GM18873 (cell line): ENCODE measurements around the gene TUBGCP2.

Experiments
- ATAC-seq: cut with Tn5 transposase; IDR thresholded peaks from one replicate; pipeline ENCODE4 v1.9.1; 2021; ENCODE audit warnings: mild to moderate bottlenecking, moderate library complexity, moderate number of reproducible peaks; ENCODE audit not compliant: unreplicated experiment, low FRiP score

The TUBGCP2 gene

GRCh38 chr10:133308421-133309099 lies at the start of gene TUBGCP2, which contains the start of gene ZNF511:
TSS of gene TUBGCP2 (minus strand) at chr10:133308872. CDS start at chr10:133302941, 5,931 bp downstream.
TSS of gene ZNF511 (plus strand) at chr10:133308914. CDS start at chr10:133308944, 30 bp downstream.
- peak; percentile 69 for ATAC-seq

- peak; percentile 50 for ATAC-seq
These were observed 48.9 kb upstream of the TUBGCP2 start, which contains the start of gene FUOM for GRCh38 chr10:133357285-133358161. TSS of gene FUOM (minus strand) at chr10:133358019. CDS start at chr10:133358007, 12 bp downstream.

DNA sequence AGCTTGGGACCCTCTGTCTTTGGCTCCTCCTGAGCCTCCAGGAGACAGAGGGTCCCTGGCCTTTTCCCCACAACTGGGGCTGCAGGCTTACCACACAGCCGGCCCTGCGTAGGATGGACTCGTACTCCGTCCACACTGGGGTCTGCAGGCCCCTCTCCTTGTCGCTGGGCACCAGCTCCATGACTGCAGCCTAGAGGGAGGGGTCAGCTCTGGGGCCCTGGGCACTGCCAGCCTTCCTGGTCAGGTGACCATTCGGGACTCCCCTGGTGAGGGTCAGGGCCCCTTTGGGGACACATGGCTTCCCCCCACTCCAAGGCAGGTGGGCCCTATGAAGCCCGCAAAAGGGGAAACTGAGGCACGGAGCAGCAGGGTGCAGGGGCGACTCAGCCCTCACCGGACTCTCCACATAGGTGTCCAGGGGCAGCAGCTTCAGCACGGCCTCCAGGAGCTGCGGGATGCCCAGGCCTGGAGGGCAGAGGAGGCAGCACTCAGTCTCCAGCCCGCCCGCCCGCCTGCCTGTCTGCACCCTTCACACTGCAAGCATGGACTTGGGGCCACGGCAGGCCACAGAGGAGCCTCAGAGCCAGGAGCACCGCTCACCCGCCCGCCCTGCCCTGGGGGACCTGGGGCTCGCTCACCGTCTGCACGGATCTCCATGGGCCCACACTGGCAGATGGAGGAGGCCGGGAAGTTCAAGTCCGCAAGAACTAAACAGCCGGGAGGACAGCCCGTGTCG lies 48.0 kb upstream of the TUBGCP2 start:
- no peak for ATAC-seq

- no peak for ATAC-seq
These were observed 47.3 kb upstream of the TUBGCP2 start for GRCh38 chr10:133355991-133356390.

GRCh38 chr10:133355266-133355665 lies 46.6 kb upstream of the TUBGCP2 start:
- ATAC-seq = no peak

DNA sequence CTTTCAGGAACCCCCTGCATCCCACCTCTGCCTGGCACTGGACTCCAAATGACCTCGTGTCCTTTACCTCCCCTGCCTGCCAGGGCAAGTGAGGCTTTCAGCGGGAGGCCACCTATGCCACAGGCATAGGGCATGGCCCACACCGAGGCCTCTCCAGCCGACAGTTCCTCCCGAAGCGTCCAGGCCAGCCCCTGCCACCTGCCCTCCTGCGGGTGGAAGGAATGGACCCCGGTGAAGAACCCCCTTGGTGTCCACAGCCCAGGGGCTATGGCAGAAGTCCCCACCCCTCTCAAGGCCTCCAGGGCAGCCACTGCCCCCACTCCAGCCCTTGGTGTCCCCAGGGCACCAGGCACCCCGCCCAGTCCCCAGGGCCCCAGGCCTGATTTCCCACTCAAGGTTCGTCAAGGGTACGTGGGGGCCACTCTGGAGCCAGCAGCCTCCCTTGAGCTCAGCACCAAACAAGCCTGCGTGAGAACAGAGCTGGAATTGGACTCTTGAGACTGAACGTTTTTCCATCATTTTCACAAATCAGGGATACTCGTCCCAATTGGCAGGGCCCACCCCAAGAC lies 46.1 kb upstream of the TUBGCP2 start:
- no peak for ATAC-seq

DNA sequence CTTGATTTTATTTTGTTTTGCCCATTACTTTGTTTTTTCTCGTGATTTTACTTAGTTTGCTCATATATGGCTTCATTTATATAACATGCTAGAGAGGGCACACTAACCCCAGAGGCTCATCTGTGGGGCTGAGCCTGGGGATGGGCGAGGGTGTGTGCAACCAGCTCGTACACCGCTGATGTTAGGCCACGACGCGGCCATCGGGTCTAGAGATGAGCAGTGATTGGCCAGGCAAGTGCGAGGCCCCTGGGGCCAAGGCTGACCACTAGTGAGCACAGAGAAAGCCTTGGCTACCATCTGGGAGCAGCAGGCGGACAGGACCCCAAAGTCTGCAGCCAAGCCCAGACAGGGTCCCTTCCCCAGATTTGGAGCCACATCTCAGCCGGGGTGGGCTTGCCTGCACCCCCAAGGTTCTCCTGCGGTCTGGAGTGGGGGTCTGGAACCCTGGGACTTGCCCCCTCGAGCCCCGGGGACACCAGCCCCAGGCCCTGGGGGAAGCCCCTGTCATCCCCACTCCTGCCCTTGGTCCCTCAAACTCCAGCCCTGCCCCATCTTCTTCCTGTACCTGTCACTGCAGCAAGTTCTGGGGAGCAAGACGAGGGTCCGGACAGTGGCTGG lies 45.4 kb upstream of the TUBGCP2 start:
- ATAC-seq = no peak

DNA sequence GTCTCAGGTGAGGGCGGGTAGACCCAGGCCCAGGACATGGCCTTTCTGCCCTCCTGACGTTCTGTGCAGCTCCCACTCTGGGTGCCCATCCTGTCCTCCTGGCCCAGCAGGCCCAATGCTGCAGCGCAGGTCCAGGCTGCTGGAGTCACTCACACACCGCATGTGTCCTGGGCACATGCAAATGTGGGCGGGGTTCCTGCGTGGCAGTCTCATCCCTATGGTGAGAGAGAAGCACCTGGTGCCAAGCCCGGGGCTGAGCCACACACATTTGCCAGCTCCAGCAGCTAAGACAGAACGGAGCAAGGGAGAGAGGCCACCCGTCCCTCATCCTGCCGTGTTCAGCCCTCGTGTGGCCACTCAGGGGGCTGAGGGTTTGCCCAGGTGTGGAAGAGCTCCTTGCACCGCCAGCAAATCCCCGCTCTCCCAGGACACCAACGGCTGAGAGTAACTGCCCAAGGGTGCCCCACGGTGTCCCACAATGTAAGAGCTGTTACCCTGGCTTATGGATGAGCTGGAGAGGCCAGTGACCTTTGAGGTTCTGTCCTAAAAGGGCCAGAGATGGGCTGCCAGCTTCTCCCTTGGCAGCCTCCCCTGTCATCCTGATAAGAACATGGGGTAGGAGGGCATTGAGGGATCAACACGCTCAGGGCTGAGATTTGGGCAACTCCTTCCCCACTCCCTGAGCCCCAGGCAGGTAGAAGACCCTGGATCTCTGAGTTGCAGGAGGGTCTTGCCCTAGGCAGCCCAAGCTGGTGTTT lies 44.7 kb upstream of the TUBGCP2 start:
- no peak for ATAC-seq

- no peak for ATAC-seq
These were observed 43.0 kb upstream of the TUBGCP2 start for GRCh38 chr10:133351408-133352318.

DNA sequence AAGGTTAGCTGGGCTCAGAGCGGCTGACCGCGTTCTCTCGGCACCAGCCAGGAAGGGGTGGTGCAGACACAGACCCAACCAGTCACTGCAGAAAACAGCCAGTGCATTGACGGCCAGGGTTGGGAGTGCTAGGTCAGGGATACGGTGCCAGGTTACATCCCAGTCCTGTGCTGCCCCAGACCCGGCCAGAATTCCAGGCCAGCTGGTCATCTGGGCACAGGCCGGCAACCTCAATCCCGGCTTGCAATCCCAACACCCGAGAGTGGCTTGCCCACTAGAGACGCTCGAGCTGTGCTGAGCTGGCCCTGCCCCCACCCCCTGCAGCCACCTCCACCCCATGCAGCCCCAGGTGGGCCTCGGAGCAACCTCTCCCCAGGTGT lies 42.3 kb upstream of the TUBGCP2 start:
- no peak for ATAC-seq

- no peak for ATAC-seq
These were observed 41.7 kb upstream of the TUBGCP2 start for GRCh38 chr10:133350283-133350949.

GRCh38 chr10:133349577-133350011 lies 40.9 kb upstream of the TUBGCP2 start:
- no peak for ATAC-seq

GRCh38 chr10:133349160-133349568 lies 40.5 kb upstream of the TUBGCP2 start:
- no peak for ATAC-seq

DNA sequence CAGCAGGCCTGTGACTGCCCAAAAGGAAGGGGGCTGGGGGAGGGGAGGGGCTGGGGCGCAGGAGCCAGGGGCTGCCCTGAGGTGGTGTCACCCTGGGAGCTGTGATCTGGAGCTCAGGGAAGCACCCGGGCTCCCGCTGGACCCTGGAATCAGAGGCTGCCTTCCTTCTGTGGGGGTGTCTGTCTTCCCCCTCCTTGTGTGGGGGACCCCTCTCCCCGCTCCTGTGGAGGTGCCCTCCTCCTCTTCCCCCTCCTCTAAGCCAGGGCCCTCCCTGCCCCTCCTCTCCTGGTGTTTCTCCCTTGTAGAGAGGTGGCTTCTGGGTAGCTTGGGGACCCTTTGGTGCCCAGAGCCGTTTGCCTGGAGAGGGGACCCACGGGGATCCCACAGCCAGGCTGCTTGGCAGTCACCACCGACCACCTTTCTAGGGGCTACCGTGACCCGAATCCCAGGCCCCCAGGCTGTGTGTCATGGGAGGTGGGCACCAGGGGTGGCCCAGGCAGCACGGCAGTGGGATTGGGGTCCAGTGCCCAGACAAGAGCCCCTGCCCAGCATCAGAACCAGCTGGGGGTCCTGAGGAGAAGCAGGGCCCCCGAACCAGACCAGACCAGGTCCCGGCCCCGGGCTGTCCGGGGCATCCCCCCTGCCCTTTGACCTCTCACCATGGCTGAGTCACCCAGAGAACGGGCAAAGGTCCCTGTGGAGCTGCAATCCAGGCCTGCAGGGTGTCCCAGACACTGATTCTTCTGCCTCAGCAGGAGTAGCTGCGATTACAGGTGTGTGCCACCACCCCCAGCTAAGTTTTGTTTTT lies 39.2 kb upstream of the TUBGCP2 start:
- ATAC-seq = no peak

GRCh38 chr10:133346413-133346812 lies 37.7 kb upstream of the TUBGCP2 start:
- ATAC-seq = no peak

- no peak for ATAC-seq
These were observed 35.6 kb upstream of the TUBGCP2 start for GRCh38 chr10:133344236-133344635.

DNA sequence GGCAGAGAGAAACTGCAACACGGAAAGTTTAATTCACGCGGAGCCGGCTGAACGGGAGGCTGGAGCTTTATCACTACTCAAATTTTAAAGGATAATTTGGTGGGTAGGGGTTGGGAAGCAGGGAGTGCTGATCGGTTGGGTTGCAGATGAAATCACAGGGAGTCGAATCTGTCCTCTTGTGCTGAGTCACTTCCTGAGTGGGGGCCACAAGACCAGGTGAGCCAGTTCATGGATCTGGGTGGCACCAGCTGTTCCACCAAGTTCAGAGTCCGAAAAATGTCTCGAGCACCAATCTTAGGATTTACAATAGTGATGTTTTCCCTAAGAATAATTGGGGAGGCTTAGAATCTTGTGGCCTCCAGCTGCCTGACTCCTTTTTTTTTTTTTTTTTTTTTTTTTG lies 34.9 kb upstream of the TUBGCP2 start:
- no peak for ATAC-seq
